Measurements from ENCODE around the gene XRRA1. TPM values are rescaled to one million over a fixed set of nuclear protein-coding genes. Genes with fewer than 3 reads are reported as not detected.

XRRA1 gene
- total RNA-seq, 1 experiment from 2014 or later = 10.4 TPM

GRCh38 chr11:74863410-74863809 lies 85.5 kb downstream of the XRRA1 start (continued):
- TF ChIP-seq AFF4 (CRISPR knock-in tag; IDR thresholded peaks at IDR 0.05; ENCODE audit: borderline replicate concordance) (no peak), ATF2 (CRISPR knock-in tag; IDR thresholded peaks at IDR 0.05; ENCODE audit: borderline replicate concordance, low read depth) (no peak)

- no peak for ATAC-seq
- POLR2A ChIA-PET = no interaction called here
- no peak overlapping the region for H3K27ac Mint-ChIP-seq
These were observed 88.1 kb downstream of the XRRA1 start for GRCh38 chr11:74860743-74861142.

More at GRCh38 chr11:74860743-74861142, 88.1 kb downstream of the XRRA1 start:
- H3K9me3 Mint-ChIP-seq = peaks cover 45% of the 10 kb centered on the region
- no peaks in the 10 kb centered on the region for H3K27me3 Mint-ChIP-seq (ENCODE audit: low read depth)
- H3K4me1 Mint-ChIP-seq = no peaks in the 10 kb centered on the region
- no peak for TF ChIP-seq AFF4 (CRISPR knock-in tag; IDR thresholded peaks at IDR 0.05; ENCODE audit: borderline replicate concordance)
- no peak for TF ChIP-seq CREB1 (CRISPR knock-in tag; IDR thresholded peaks at IDR 0.05)
- TF ChIP-seq ZMAT4 (CRISPR knock-in tag; IDR thresholded peaks at IDR 0.05) = no peak
- no peak for TF ChIP-seq USF2 (CRISPR knock-in tag; IDR thresholded peaks at IDR 0.05)
- TF ChIP-seq ELF4 (CRISPR knock-in tag; IDR thresholded peaks at IDR 0.05; ENCODE audit: low read depth) = no peak
- no peak for TF ChIP-seq SMAD3 (CRISPR knock-in tag; IDR thresholded peaks at IDR 0.05; ENCODE audit: borderline replicate concordance)
- no peak for TF ChIP-seq ATF1 (CRISPR knock-in tag; IDR thresholded peaks at IDR 0.05)
- TF ChIP-seq FOXK1 (CRISPR knock-in tag; IDR thresholded peaks at IDR 0.05) = no peak
- no peak for TF ChIP-seq ATF3 (CRISPR knock-in tag; conservative IDR thresholded peaks at IDR 0.05)
- no peak for TF ChIP-seq ZNF396 (CRISPR knock-in tag; IDR thresholded peaks at IDR 0.05; ENCODE audit: borderline replicate concordance)
- no peak for TF ChIP-seq ZBTB43 (CRISPR knock-in tag; IDR thresholded peaks at IDR 0.05)
- no peak for TF ChIP-seq JAZF1 (CRISPR knock-in tag; IDR thresholded peaks at IDR 0.05)
- H3K36me3 Mint-ChIP-seq = peaks cover 71% of the 10 kb centered on the region
- CTCF ChIA-PET = no interaction called here
- DNase-seq (ENCODE audit: low spot score) = no peak
- H3K4me3 Mint-ChIP-seq = no peak overlapping the region

Data from WTC11 (cell line).